ENCODE data around the gene HMGCL.
A peak's percentile ranks its signal among the peaks of the same experiment; 100 is the strongest.

HMGCL gene

DNA sequence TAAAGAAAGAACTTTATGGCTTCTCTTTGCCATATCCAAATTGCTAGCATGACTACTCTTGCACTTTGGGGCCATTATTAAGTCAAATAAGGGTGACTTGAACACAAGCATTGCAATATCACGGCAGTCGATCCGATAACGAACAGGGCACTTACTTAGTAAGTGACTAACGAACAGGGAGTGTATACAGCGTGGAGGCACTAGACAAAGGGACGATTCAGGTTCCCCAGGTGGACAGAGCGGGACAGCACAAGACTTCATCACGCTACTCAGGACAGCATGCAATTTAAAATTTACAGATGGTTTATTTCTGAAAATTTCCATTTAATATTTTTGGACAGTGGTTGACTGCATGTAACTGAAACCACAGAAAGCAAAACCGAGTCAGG is 52.4 kb downstream of the HMGCL start:
- DNase-seq: no peak

DNA sequence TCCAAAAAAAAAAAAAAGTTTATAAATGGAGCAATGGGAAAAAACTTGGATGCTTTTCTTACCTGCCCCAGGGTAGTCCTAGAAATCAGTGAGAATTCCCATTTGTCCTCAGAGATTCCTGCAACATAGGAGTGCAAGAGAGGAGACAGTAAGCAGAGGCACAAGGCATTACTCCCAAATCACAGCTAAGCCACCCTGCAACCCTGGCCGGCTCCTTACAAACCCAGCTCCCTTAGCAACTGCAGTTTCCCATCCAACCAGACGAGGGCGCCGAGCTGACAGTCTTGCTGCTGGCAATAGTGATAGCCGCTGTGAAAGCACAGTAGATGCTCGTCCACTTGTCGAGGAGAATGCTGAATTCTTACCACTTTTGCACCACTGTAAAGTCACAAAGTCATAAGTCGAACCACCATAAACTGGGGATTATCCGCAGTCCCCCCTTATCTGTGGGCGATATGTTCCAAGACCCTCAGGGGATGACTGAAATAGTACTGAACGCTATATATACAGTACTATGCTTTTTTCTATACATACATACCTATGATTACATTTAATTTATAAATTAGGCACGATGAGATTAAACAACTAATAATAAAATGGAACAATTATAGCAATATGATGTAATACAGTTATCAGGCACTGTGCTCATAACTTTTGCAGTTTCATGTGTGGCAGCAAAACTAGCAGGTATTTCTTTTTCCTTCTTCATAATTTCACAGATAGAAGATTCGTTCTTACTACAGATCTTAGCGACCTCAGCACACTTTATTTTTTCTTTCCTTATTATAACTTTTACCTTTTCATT is 53.0 kb downstream of the HMGCL start:
- peak; percentile 80 for DNase-seq

DNA sequence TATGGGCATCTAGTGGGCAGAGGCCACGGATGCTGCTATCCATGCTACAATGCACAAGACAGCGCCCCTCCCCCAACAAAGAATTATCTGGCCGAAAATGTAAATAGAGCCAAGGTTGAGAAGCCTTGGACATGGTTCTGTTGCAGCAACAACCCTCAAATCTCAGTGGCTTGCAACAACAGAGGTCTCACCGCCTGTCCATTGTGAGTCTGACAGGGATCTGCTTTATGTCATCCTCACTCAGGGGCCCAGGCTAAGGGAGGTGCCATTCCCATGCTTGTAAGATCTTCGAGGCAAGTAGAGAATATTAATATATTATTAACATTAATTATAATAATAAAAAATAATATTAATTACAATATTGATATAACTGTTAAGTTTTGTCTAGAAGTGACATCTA is 56.5 kb downstream of the HMGCL start:
- no peak for DNase-seq

DNA sequence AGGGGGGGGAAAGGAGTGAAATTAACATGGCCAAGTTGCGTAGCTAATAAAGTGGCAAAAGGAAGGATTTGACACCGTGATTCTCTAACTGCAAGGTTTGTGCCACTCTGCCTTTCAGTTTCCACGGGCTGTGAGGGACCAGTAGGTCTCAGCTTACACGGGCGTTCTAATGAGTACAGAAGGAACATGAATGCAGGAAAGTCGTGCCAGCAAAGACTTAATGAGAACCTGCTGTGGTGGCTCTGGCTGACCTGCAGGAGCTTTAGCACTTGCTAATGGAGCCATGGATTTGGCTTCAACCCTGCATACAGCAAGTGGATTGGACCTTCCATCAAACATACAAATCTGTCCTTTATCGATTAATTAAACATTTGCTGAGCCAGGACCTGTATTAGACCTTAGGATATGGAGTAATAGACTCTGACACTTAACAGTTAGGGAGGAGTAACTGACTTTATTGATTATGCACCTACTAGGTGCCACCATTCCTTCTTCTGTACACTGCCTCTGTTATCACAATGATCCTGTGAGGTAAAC is 62.1 kb downstream of the HMGCL start:
- DNase-seq: no peak

DNA sequence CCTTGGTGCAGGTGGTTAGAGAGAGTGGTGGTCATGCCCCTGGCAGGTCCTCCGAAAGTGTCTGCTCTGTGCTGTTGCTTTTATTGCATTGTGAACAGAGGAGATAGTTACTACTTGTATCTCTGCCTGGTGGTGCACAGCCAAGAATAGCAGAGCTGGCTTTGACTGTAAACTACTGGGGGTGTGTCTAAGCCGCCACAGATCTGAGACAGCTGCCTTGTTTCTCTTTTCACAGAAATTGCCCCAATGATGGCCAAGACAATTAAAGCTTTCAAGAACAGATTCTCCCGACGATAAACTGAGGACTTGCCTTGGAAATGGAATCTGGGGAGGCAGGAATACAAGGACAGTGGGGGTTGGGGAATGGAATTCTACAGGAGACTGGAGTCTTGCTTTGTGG is 66.0 kb downstream of the HMGCL start:
- no peak for DNase-seq

DNA sequence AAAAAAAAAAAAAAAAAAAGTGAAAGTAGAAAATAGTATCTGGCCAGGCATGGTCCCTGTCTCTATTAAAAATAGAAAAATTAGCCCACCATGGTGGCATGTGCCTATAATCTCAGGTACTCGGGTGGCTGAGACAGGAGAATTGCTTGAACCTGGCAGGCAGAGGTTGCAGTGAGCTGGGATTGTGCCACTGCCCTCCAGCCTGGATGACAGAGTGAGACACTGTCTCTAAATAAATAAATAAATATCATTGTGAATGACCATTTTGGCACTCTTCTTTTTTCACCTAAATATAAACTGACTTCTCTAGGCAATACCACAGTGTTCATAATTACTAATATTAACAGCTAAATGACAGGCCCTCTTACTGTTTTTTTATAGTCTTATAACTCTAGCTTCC is 67.4 kb downstream of the HMGCL start:
- DNase-seq: no peak

DNA sequence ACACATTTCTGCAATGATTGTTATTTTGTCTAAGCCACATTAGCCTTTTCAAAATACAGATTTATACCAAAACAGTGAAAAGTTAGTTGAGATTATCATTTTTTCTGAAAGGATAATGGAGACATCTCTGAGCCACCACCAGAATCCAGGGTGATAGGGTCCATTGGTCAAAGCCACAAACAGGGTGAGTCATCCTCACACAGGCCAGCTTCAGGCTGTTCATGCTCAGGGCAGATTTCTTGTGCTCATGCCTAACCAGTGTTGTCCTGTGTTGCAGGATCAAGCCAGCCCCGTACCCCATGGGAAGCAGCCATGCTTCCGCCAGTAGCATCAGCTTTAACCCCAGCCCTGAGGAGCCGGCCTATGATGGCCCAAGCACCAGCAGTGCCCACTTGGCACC is 68.6 kb downstream of the HMGCL start:
- DNase-seq: peak; percentile 75

DNA sequence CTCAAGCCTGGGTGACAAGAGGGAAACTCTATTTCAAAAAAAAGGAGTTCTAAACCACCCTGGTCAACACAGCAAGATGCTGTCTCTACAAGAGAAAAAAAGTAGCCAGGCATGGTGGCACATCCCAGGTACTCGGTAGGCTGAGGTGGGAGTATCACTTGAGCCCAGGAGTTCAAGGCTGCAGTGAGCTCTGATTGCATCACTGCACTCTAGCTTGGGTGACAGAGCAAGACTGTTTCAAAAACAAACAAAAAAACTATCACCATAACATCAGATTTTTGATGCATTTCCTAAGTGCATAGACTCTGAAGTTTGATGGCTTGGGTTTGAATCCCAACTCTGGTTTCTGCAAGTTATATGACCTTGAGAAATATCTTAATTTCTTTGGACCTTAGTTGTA is 72.3 kb downstream of the HMGCL start:
- DNase-seq: no peak

Data from EL (cell line).